SK-N-MC (cell line): ENCODE data around the gene OSGIN1.

Experiments used
- EZH2 ChIP-seq: fragments of 200-600 bp; sonication (generic); IDR thresholded peaks from one replicate; pipeline ENCODE4 v1.6.1; 2017; ENCODE audit warnings: antibody characterized with exemption
- POLR2AphosphoS5 ChIP-seq: IDR thresholded peaks from 2 replicates; pipeline ENCODE4 v1.6.1; 2012; ENCODE audit warnings: mild to moderate bottlenecking, low read depth, low read length, borderline replicate concordance

- TF ChIP-seq EZH2 (no peak), POLR2AphosphoS5 (no peak)
Observed at GRCh38 chr16:83915081-83915480, 38.0 kb upstream of the OSGIN1 start.
